Chondrocyte (in vitro differentiated cells): ENCODE measurements around the gene CLCN2. TPM values are rescaled to one million over a fixed set of nuclear protein-coding genes. Genes with fewer than 3 reads are reported as not detected.

Source experiments
- DNase-seq: peaks from one replicate; pipeline ENCODE4 v3.0.0; 2021; ENCODE audit warnings: mixed read lengths, low spot score
- H3K27ac Mint-ChIP-seq: one replicate; pipeline ENCODE4 v1.8.0; 2021; ENCODE audit warnings: mild to moderate bottlenecking, moderate library complexity, mixed read lengths; ENCODE audit not compliant: unreplicated experiment
- H3K27me3 Mint-ChIP-seq: 2 replicates; pipeline ENCODE4 v1.8.0; 2021; ENCODE audit warnings: low read depth, mixed read lengths
- H3K36me3 Mint-ChIP-seq: 2 replicates; pipeline ENCODE4 v1.8.0; 2021; ENCODE audit warnings: low read depth, mixed read lengths
- H3K4me1 Mint-ChIP-seq: 2 replicates; pipeline ENCODE4 v1.8.0; 2021; ENCODE audit warnings: low read depth, mild to moderate bottlenecking, mixed read lengths
- H3K4me3 Mint-ChIP-seq: one replicate; pipeline ENCODE4 v1.8.0; 2021; ENCODE audit warnings: mild to moderate bottlenecking, moderate library complexity, mixed read lengths; ENCODE audit not compliant: unreplicated experiment
- H3K9me3 Mint-ChIP-seq: 2 replicates; pipeline ENCODE4 v1.8.0; 2021; ENCODE audit warnings: low read depth, mixed read lengths
- total RNA-seq: library from RNA; stranded (reverse); gene quantifications from 3 replicates; pipeline ENCODE4 v1.2.1, GENCODE V29; 2021
- TF ChIP-seq, protein P1 (sequence below): fragments of 200-600 bp; sonication (generic); IDR thresholded peaks from 2 replicates; pipeline ENCODE4 v1.5.0; 2021; ENCODE audit warnings: antibody characterized with exemption, mild to moderate bottlenecking, moderate library complexity

The CLCN2 gene
- total RNA-seq, 1 donor from 2014 or later: 3.1 TPM

DNA sequence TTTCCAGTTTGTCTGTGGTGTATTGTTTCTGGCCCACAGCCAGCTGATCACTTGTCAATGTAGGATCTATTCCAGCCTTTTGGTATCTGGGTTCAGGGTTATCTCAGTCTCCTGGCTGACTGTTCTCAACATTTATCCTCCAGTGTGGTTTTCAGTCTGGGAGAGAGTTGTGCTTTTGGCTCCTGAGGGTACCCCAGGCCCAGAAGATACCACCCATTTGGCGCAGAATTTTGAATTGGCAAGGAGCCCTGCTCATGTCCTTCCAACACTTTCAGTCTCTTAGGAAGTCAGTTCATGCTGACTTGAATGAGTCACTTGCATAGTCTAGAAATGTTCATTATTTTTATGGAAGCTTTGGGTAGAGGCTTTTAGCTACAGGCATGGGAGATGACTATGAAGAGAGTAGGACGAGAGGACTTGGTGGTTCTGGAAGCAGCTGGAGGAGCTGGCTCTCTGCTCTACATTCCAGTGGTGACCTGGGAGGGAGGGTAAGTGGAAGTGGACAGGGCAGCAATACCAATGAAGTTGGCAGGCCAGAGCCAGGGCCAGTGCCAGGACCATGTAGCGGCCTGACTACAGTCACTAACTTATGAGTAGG lies 7.3 kb upstream of the CLCN2 start:
- no peaks in the 10 kb centered on the region for H3K27me3 Mint-ChIP-seq
- H3K27ac Mint-ChIP-seq: peak overlapping the region; percentile 91
- H3K36me3 Mint-ChIP-seq: peaks cover 14% of the 10 kb centered on the region
- H3K4me3 Mint-ChIP-seq: peak overlapping the region; percentile 1
- H3K9me3 Mint-ChIP-seq: no peaks in the 10 kb centered on the region
- H3K4me1 Mint-ChIP-seq: peaks cover 77% of the 10 kb centered on the region
- TF ChIP-seq, protein P1, sequence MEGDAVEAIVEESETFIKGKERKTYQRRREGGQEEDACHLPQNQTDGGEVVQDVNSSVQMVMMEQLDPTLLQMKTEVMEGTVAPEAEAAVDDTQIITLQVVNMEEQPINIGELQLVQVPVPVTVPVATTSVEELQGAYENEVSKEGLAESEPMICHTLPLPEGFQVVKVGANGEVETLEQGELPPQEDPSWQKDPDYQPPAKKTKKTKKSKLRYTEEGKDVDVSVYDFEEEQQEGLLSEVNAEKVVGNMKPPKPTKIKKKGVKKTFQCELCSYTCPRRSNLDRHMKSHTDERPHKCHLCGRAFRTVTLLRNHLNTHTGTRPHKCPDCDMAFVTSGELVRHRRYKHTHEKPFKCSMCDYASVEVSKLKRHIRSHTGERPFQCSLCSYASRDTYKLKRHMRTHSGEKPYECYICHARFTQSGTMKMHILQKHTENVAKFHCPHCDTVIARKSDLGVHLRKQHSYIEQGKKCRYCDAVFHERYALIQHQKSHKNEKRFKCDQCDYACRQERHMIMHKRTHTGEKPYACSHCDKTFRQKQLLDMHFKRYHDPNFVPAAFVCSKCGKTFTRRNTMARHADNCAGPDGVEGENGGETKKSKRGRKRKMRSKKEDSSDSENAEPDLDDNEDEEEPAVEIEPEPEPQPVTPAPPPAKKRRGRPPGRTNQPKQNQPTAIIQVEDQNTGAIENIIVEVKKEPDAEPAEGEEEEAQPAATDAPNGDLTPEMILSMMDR: no peak
- DNase-seq: no peak

DNA sequence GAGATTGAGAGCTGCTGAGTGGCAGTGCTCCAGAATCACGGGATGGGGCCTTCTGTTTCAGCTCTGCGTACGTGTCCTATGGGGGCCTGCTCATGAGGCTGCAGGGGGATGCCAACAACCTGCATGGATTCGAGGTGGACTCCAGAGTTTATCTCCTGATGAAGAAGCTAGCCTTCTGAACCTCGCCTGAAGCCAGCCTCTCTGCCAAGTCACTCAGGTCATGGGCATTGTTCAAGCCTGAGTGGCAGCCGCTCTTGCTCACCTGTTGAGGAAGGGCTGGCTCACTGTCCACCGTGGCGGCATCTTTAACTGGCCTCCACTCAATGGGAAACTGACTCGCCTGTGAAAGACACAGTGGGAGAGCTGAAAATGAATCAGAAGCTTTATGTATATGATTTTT lies 6.7 kb upstream of the CLCN2 start:
- no peaks in the 10 kb centered on the region for H3K27me3 Mint-ChIP-seq
- H3K4me1 Mint-ChIP-seq: peaks cover 75% of the 10 kb centered on the region
- no peaks in the 10 kb centered on the region for H3K9me3 Mint-ChIP-seq
- TF ChIP-seq, protein P1: no peak
- H3K36me3 Mint-ChIP-seq: peaks cover 14% of the 10 kb centered on the region
- no peak for DNase-seq
- H3K4me3 Mint-ChIP-seq: peak overlapping the region; percentile 1
- peak overlapping the region; percentile 91 for H3K27ac Mint-ChIP-seq

DNA sequence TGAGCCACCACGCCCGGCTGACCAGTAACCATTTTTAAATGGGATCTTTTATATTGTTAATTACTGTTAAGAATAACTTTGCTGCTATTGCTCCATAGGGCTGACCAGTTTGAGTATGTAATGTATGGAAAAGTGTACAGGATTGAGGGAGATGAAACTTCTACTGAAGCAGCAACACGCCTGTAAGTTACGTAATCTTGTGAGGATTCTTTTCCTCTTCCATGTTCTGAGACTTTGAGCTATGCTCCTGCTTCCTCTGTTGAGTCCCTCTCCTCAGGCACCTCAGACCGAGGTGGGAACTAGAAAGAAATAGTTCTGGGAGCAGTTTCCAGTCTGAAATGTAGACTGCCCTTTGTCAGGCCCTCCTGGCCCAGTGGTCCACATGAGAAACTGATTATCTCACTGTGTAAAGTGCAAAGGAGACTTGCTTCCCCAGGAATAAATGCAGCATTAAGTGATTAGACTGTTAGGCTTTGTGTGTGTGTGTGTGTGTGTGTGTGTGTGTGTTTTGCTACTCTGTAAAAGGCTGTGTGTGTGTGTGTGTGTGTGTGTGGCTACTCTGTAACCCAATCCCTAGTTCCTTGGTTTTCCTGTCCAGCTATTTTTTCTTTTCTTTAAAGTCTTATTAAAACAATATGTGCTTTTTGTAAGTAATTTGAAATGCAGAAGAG lies 5.3 kb upstream of the CLCN2 start:
- Mint-ChIP-seq H3K27ac (peak overlapping the region; percentile 85), H3K36me3 (peaks cover 14% of the 10 kb centered on the region), H3K27me3 (no peaks in the 10 kb centered on the region), H3K9me3 (no peaks in the 10 kb centered on the region), H3K4me3 (no peak overlapping the region), H3K4me1 (peaks cover 64% of the 10 kb centered on the region)
- TF ChIP-seq, protein P1: no peak
- DNase-seq: no peak

DNA sequence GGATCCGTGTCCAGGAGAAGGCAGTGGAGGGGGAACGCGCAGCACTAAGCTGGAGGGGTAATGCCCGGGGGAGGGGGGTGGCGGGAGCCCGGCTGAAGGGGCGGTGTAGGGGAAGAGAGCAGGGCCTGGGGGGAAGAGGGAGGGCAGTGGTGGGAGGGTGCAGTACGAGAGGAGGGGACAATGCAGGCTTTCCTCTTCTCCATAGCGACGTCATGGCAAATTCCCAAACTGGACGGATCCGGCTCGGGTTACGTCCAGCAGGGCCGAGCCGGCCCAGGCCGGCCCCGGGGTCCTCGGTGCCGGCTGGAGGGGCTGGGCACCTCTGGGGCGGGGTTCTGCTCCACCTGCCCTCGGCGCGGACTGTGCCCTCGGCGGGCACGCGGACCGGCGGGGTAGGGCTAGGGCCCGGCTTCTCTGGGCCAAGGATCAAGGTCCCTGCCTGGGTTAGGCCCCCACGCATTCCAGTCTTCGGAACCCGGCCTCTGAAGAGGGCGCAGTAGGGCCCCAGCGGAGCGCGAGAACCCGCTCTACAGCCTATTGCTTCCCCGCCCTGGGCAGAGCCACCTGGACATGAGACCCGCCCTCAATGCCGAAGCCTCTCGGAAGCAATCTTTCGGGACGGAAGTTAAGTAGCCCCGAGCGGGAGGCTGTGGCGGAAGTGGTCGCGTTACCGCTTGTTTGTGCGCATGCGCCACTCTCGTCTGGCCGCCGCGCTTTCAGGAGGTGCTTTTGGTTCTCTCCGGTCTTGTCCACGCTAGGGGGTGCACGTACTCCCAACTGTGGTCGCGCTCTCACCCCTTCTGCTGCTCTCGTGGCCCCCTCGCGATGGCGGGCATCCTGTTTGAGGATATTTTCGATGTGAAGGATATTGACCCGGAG lies 1.5 kb upstream of the CLCN2 start:
- H3K9me3 Mint-ChIP-seq: no peaks in the 10 kb centered on the region
- peak overlapping the region; percentile 98 for H3K4me3 Mint-ChIP-seq
- DNase-seq: peak; percentile 98
- TF ChIP-seq, protein P1: peak; percentile 83
- H3K4me1 Mint-ChIP-seq: peaks cover 42% of the 10 kb centered on the region
- peaks cover 10% of the 10 kb centered on the region for H3K36me3 Mint-ChIP-seq
- no peaks in the 10 kb centered on the region for H3K27me3 Mint-ChIP-seq
- H3K27ac Mint-ChIP-seq: peak overlapping the region; percentile 99

DNA sequence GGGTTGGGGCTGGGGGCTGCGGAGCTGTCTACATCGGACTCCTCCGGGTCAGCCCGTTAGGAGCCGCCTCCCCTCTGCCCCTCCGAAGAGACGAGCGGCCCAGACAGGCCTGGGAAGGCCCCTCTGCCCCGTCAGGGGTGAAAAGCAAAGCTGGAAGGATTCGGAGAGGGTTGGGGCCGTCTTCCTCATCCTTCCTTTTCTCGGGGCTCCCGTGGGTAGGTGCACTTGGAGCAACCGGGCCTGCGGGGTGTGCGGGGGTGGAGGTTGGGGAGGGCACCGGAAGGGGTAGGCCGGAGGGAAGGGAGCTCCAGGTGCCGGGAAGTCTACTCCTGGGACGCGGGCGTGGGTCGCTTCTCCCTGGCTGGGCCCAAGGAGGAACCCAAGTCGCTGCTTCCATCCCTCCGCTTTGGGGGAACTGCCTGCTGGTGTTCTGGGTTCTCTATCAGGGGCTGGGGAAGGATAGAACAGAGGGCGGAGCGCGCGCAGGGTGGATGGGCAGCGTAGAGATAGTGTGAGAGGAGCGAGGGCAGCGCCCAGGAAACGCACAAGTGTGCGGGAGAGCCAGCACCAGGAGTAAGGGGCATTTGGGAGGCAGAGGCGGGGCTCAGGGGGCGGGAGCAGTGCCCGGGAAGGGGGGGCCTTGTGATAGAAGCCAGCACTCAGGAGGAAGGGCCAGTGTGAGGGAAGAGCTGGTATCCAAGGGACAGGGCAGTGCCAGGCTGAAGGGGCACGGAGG lies 695 bp upstream of the CLCN2 start:
- DNase-seq: peak; percentile 87
- TF ChIP-seq, protein P1: no peak

More for the DNA sequence above, 695 bp upstream of the CLCN2 start:
- Mint-ChIP-seq H3K27me3 (no peaks in the 10 kb centered on the region), H3K4me3 (peak overlapping the region; percentile 98), H3K9me3 (no peaks in the 10 kb centered on the region), H3K36me3 (peaks cover 10% of the 10 kb centered on the region), H3K27ac (peak overlapping the region; percentile 99), H3K4me1 (peaks cover 34% of the 10 kb centered on the region)
